ENCODE results near the gene PHLDB2. TPM values are rescaled to one million over a fixed set of nuclear protein-coding genes. Genes with fewer than 3 reads are reported as not detected.

Gene PHLDB2
- total RNA-seq, 1 donor from 2014 or later = 170 TPM

- Histone ChIP-seq H3K27me3 (ENCODE audit: insufficient read depth, low read length) (no peaks in the 10 kb centered on the region), H3K27ac (ENCODE audit: low read depth, low read length) (peak overlapping the region; percentile 67), H2AFZ (ENCODE audit: low read depth, low read length) (no peak overlapping the region), H3K4me1 (ENCODE audit: insufficient read depth, low read length) (peaks cover 10% of the 10 kb centered on the region), H3K36me3 (ENCODE audit: insufficient read depth, low read length) (no peaks in the 10 kb centered on the region), H3K9ac (ENCODE audit: low read length) (peak overlapping the region; percentile 41), H3K79me2 (ENCODE audit: insufficient read depth, low read length) (no peaks in the 10 kb centered on the region), H3K4me2 (ENCODE audit: low read length) (peak overlapping the region; percentile 56), H3K4me3 (ENCODE audit: insufficient read depth, low read depth, low read length) (no peak overlapping the region), H4K20me1 (ENCODE audit: insufficient read depth, low read length) (no peaks in the 10 kb centered on the region), H3K9me3 (ENCODE audit: insufficient read depth, low read depth, low read length) (no peaks in the 10 kb centered on the region)
- no peak overlapping the region for H3K4me3 Mint-ChIP-seq (ENCODE audit: unreplicated experiment)
- H3K36me3 Mint-ChIP-seq (ENCODE audit: low read depth, unreplicated experiment) = no peaks in the 10 kb centered on the region
- no peaks in the 10 kb centered on the region for H3K9me3 Mint-ChIP-seq (ENCODE audit: unreplicated experiment)
- TF ChIP-seq CTCF (IDR thresholded peaks at IDR 0.05; ENCODE audit: insufficient read depth, low read depth, low read length) (no peak), EZH2 (IDR thresholded peaks at IDR 0.05; ENCODE audit: insufficient read depth, low read length) (no peak)
- FAIRE-seq (no peak), DNase-seq (ENCODE audit: low read depth) (no peak)
- peaks cover 34% of the 10 kb centered on the region for H3K4me1 Mint-ChIP-seq (ENCODE audit: low read depth, unreplicated experiment)
- H3K27ac Mint-ChIP-seq (ENCODE audit: unreplicated experiment) = no peak overlapping the region
- H3K27me3 Mint-ChIP-seq (ENCODE audit: low read depth, unreplicated experiment) = no peaks in the 10 kb centered on the region
These were observed 13.0 kb upstream of the PHLDB2 start for GRCh38 chr3:111846039-111846438.

DNA sequence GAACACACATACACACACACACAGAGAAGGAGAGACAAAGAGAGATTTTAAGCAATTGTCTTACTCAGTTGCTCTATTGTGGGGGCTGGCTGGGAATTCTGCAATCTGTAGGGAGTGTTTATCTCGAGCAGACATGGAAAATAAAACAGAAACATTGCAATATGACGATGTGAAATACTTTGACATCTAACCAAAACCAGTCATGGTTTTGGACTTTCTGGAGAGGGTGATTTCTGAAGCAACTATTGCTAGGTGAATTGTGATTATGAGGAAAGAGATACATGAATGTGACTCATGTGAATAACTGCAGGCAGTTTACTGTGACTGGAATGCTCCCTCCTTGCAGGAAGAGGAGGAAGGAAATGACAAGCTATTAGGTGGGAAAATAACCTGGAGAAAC is 12.3 kb upstream of the PHLDB2 start:
- DNase-seq (ENCODE audit: low read depth) = peak; percentile 84
- no peaks in the 10 kb centered on the region for H3K27me3 Mint-ChIP-seq (ENCODE audit: low read depth, unreplicated experiment)
- Histone ChIP-seq H3K36me3 (ENCODE audit: insufficient read depth, low read length) (no peaks in the 10 kb centered on the region), H3K27me3 (ENCODE audit: insufficient read depth, low read length) (no peaks in the 10 kb centered on the region), H3K4me3 (ENCODE audit: insufficient read depth, low read depth, low read length) (no peak overlapping the region), H3K9ac (ENCODE audit: low read length) (peak overlapping the region; percentile 41), H3K79me2 (ENCODE audit: insufficient read depth, low read length) (no peaks in the 10 kb centered on the region), H3K27ac (ENCODE audit: low read depth, low read length) (peak overlapping the region; percentile 67), H3K4me2 (ENCODE audit: low read length) (peak overlapping the region; percentile 56), H3K4me1 (ENCODE audit: insufficient read depth, low read length) (peaks cover 17% of the 10 kb centered on the region), H2AFZ (ENCODE audit: low read depth, low read length) (no peak overlapping the region), H3K9me3 (ENCODE audit: insufficient read depth, low read depth, low read length) (no peaks in the 10 kb centered on the region), H4K20me1 (ENCODE audit: insufficient read depth, low read length) (no peaks in the 10 kb centered on the region)
- peak overlapping the region; percentile 75 for H3K27ac Mint-ChIP-seq (ENCODE audit: unreplicated experiment)
- H3K9me3 Mint-ChIP-seq (ENCODE audit: unreplicated experiment) = no peaks in the 10 kb centered on the region
- peak overlapping the region; percentile 2 for H3K4me3 Mint-ChIP-seq (ENCODE audit: unreplicated experiment)
- H3K4me1 Mint-ChIP-seq (ENCODE audit: low read depth, unreplicated experiment) = peaks cover 40% of the 10 kb centered on the region
- peak; percentile 89 for FAIRE-seq
- no peaks in the 10 kb centered on the region for H3K36me3 Mint-ChIP-seq (ENCODE audit: low read depth, unreplicated experiment)
- TF ChIP-seq CTCF (IDR thresholded peaks at IDR 0.05; ENCODE audit: insufficient read depth, low read depth, low read length) = no peak
- no peak for TF ChIP-seq EZH2 (IDR thresholded peaks at IDR 0.05; ENCODE audit: insufficient read depth, low read length)

DNA sequence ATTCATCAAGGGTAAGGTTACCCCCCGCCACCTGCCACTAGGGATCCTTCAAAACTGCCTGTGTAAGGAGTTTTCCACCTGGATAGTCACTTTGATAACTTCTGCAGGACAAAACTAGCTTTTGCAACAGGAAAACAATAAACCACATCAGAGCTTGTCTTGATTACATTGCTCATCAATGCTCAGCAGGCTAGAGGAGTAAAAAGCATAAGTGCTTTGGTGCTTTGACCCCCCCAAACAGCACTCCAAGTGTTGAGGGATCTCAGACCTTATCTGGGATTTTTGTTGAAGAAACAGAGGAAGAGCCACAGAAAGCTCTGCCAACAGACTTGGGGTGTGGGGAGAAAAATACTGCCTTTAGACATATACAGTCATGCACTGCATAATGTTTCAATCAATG is 10.8 kb upstream of the PHLDB2 start:
- H3K36me3 Mint-ChIP-seq (ENCODE audit: low read depth, unreplicated experiment) = no peaks in the 10 kb centered on the region
- TF ChIP-seq CTCF (IDR thresholded peaks at IDR 0.05; ENCODE audit: insufficient read depth, low read depth, low read length) (no peak), EZH2 (IDR thresholded peaks at IDR 0.05; ENCODE audit: insufficient read depth, low read length) (no peak)
- H3K9me3 Mint-ChIP-seq (ENCODE audit: unreplicated experiment) = no peaks in the 10 kb centered on the region
- peaks cover 49% of the 10 kb centered on the region for H3K4me1 Mint-ChIP-seq (ENCODE audit: low read depth, unreplicated experiment)
- no peak overlapping the region for H3K4me2 ChIP-seq (ENCODE audit: low read length)
- no peaks in the 10 kb centered on the region for H3K27me3 Mint-ChIP-seq (ENCODE audit: low read depth, unreplicated experiment)
- H2AFZ ChIP-seq (ENCODE audit: low read depth, low read length) = no peak overlapping the region
- H3K36me3 ChIP-seq (ENCODE audit: insufficient read depth, low read length) = no peaks in the 10 kb centered on the region
- no peaks in the 10 kb centered on the region for H3K79me2 ChIP-seq (ENCODE audit: insufficient read depth, low read length)
- H3K4me3 ChIP-seq (ENCODE audit: insufficient read depth, low read depth, low read length) = no peak overlapping the region
- no peaks in the 10 kb centered on the region for H3K9me3 ChIP-seq (ENCODE audit: insufficient read depth, low read depth, low read length)
- no peaks in the 10 kb centered on the region for H4K20me1 ChIP-seq (ENCODE audit: insufficient read depth, low read length)
- no peak overlapping the region for H3K9ac ChIP-seq (ENCODE audit: low read length)
- H3K27ac Mint-ChIP-seq (ENCODE audit: unreplicated experiment) = no peak overlapping the region
- no peak for DNase-seq (ENCODE audit: low read depth)
- H3K4me3 Mint-ChIP-seq (ENCODE audit: unreplicated experiment) = no peak overlapping the region
- H3K27me3 ChIP-seq (ENCODE audit: insufficient read depth, low read length) = no peaks in the 10 kb centered on the region
- no peak overlapping the region for H3K27ac ChIP-seq (ENCODE audit: low read depth, low read length)
- no peak for FAIRE-seq
- H3K4me1 ChIP-seq (ENCODE audit: insufficient read depth, low read length) = peaks cover 20% of the 10 kb centered on the region
